MM.1S (cell line): Measurements from ENCODE around the gene RUSF1.
A peak's percentile ranks its signal among the peaks of the same experiment; 100 is the strongest.
"Not testable (repeated sequence)": the region's sequence is repeated elsewhere in the genome, so short reads cannot be mapped to it uniquely, and the experiment has no call there.

Experiments
- DNase-seq: peaks from one replicate; pipeline ENCODE4 v3.0.0-alpha.2; 2015
- H2AFZ ChIP-seq: fragments of 300-600 bp; sonication (generic); 2 replicates; pipeline ENCODE4 v1.6.0; 2016; ENCODE audit warnings: antibody characterized with exemption, low read length
- H3F3A ChIP-seq: fragments of 300-600 bp; sonication (generic); 2 replicates; pipeline ENCODE4 v1.6.1; 2016; ENCODE audit warnings: mild to moderate bottlenecking, antibody characterized with exemption, low read length, moderate library complexity, mixed read lengths; ENCODE audit not compliant: insufficient read depth
- H3K27ac ChIP-seq: fragments of 300-600 bp; sonication (generic); 2 replicates; pipeline ENCODE4 v1.5.1; 2016; ENCODE audit warnings: mild to moderate bottlenecking, low read length
- H3K27me3 ChIP-seq: fragments of 300-600 bp; sonication (generic); replicated peaks from 2 replicates; pipeline ENCODE4 v1.6.0; 2016; ENCODE audit warnings: low read length; ENCODE audit not compliant: insufficient read depth
- H3K36me3 ChIP-seq: fragments of 300-600 bp; sonication (generic); replicated peaks from 2 replicates; pipeline ENCODE4 v1.6.1; 2016; ENCODE audit warnings: mild to moderate bottlenecking, low read length, mixed read lengths; ENCODE audit not compliant: insufficient read depth
- H3K4me1 ChIP-seq: fragments of 300-600 bp; sonication (generic); 2 replicates; pipeline ENCODE4 v1.6.1; 2016; ENCODE audit warnings: low read length, mixed read lengths
- H3K4me2 ChIP-seq: fragments of 300-600 bp; sonication (generic); 2 replicates; pipeline ENCODE4 v1.6.0; 2016; ENCODE audit warnings: low read depth, low read length
- H3K4me3 ChIP-seq: fragments of 300-600 bp; sonication (generic); 2 replicates; pipeline ENCODE4 v1.5.1; 2016; ENCODE audit warnings: low read length, mixed read lengths
- H3K79me2 ChIP-seq: fragments of 300-600 bp; sonication (generic); 2 replicates; pipeline ENCODE4 v1.6.1; 2016; ENCODE audit warnings: mixed run types, low read length, mixed read lengths
- H3K9ac ChIP-seq: fragments of 300-600 bp; sonication (generic); 2 replicates; pipeline ENCODE4 v1.6.1; 2016; ENCODE audit warnings: low read length, mixed read lengths
- H3K9me2 ChIP-seq: fragments of 300-600 bp; sonication (generic); replicated peaks from 2 replicates; pipeline ENCODE4 v1.6.1; 2016; ENCODE audit warnings: mild to moderate bottlenecking, low read length, mixed read lengths; ENCODE audit not compliant: insufficient read depth
- H3K9me3 ChIP-seq: fragments of 300-600 bp; sonication (generic); replicated peaks from 2 replicates; pipeline ENCODE4 v1.6.1; 2016; ENCODE audit warnings: mild to moderate bottlenecking, low read length, mixed read lengths; ENCODE audit not compliant: insufficient read depth
- H4K20me1 ChIP-seq: fragments of 300-600 bp; sonication (generic); 2 replicates; pipeline ENCODE4 v1.6.1; 2016; ENCODE audit warnings: mild to moderate bottlenecking, low read length, moderate library complexity, mixed read lengths; ENCODE audit not compliant: insufficient read depth
- EZH2 ChIP-seq: fragments of 300-600 bp; sonication (generic); optimal IDR thresholded peaks from 2 replicates; pipeline ENCODE3; 2017; ENCODE audit warnings: low read depth, mild to moderate bottlenecking, antibody characterized with exemption, low read length, mixed read lengths
- EZH2phosphoT487 ChIP-seq: fragments of 300-600 bp; sonication (generic); IDR thresholded peaks from 2 replicates; pipeline ENCODE4 v1.6.1; 2018; ENCODE audit warnings: antibody characterized with exemption, low read length
- TF ChIP-seq, protein P1 (sequence below): fragments of 300-600 bp; sonication (generic); IDR thresholded peaks from 2 replicates; pipeline ENCODE4 v1.5.1; 2016; ENCODE audit warnings: antibody characterized with exemption, low read length, mixed read lengths

RUSF1 gene

DNA sequence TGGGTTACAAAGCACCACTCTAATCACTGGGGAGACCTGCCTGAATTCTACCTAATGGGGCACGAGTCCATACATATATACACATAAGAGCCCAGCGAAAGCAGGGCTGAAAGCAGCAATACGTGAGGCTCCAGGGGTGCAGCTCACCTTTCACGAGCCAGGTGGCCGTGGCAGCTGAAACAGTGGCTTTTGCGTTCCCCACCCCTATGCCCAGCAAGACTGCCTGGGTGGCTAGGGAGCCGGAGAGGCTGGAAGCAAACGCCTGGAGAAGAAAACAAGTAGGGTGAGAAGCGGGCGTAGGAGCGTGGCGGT, 618 bp downstream of the RUSF1 start:
- no peak overlapping the region; the same call in 1 of the 2 replicates for H3K27ac ChIP-seq
- TF ChIP-seq EZH2phosphoT487 (no peak), EZH2 (no peak)
- TF ChIP-seq, protein P1, sequence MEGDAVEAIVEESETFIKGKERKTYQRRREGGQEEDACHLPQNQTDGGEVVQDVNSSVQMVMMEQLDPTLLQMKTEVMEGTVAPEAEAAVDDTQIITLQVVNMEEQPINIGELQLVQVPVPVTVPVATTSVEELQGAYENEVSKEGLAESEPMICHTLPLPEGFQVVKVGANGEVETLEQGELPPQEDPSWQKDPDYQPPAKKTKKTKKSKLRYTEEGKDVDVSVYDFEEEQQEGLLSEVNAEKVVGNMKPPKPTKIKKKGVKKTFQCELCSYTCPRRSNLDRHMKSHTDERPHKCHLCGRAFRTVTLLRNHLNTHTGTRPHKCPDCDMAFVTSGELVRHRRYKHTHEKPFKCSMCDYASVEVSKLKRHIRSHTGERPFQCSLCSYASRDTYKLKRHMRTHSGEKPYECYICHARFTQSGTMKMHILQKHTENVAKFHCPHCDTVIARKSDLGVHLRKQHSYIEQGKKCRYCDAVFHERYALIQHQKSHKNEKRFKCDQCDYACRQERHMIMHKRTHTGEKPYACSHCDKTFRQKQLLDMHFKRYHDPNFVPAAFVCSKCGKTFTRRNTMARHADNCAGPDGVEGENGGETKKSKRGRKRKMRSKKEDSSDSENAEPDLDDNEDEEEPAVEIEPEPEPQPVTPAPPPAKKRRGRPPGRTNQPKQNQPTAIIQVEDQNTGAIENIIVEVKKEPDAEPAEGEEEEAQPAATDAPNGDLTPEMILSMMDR, result no peak
- H3K27me3 ChIP-seq, result no peaks in the 10 kb centered on the region

DNA sequence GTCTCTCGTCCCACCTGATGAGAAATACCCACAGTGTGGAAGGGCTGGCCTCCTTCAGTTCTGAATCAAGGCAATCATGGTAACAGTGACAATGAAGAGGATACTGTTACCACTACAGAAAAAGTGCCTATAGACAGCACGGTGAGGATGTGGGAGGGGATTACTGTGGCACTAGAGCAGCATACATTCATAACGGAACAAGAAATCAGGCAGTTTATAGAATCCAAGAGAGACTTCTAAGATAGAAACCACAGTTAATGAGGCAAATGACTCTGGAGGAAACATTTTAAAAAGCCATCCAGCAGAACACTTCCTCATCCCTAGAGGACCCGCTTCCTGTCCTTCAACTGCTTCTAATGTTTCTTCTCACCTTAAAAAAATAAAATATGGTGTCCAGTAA, 2.7 kb downstream of the RUSF1 start:
- H2AFZ ChIP-seq, result no peak overlapping the region
- no peaks in the 10 kb centered on the region for H3F3A ChIP-seq
- no peak overlapping the region for H3K9ac ChIP-seq
- H3K79me2 ChIP-seq, result peaks cover 25% of the 10 kb centered on the region
- H3K4me2 ChIP-seq, result no peak overlapping the region
- H3K36me3 ChIP-seq, result no peaks in the 10 kb centered on the region
- DNase-seq, result no peak
- H3K9me2 ChIP-seq, result no peaks in the 10 kb centered on the region
- H3K9me3 ChIP-seq, result no peaks in the 10 kb centered on the region
- H4K20me1 ChIP-seq, result no peaks in the 10 kb centered on the region
- TF ChIP-seq, protein P1, result no peak
- TF ChIP-seq EZH2 (no peak), EZH2phosphoT487 (no peak)
- H3K27ac ChIP-seq, result no peak overlapping the region
- no peaks in the 10 kb centered on the region for H3K27me3 ChIP-seq
- H3K4me3 ChIP-seq, result no peak overlapping the region
- H3K4me1 ChIP-seq, result peaks cover 12% of the 10 kb centered on the region

More for the DNA sequence above, 618 bp downstream of the RUSF1 start:
- DNase-seq, result peak; percentile 10
- Histone ChIP-seq H4K20me1 (no peaks in the 10 kb centered on the region), H3K4me2 (peak overlapping the region; percentile 93), H3K9me2 (no peaks in the 10 kb centered on the region), H3K9me3 (no peaks in the 10 kb centered on the region), H3F3A (no peaks in the 10 kb centered on the region), H3K79me2 (peaks cover 25% of the 10 kb centered on the region), H3K4me1 (peaks cover 12% of the 10 kb centered on the region), H2AFZ (peak overlapping the region; percentile 93), H3K36me3 (no peaks in the 10 kb centered on the region), H3K4me3 (peak overlapping the region; percentile 100), H3K9ac (peak overlapping the region; percentile 98)

DNA sequence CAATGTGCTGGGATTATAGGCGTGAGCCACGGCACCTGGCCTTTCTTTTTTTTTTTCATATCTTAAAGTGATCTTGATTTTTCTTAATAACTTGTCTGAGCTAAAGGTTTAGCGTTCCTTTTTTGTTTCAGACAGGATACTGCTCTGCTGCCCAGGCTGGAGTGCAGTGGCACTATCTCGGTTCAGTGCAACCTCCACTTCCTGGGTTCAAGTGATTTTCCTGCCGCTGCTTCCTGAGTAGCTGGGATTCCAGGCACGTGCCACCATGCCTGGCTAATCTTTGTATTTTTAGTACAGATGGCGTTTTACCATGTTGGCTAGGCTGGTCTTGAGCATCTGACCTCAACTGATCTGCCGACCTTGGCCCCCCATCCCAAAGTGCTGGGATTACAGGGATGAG, 4.0 kb downstream of the RUSF1 start:
- Histone ChIP-seq H3K9me2 (no peaks in the 10 kb centered on the region), H3K4me2 (no peak overlapping the region), H3K36me3 (no peaks in the 10 kb centered on the region), H3K4me3 (no peak overlapping the region), H3K27me3 (no peaks in the 10 kb centered on the region), H2AFZ (no peak overlapping the region), H3K9me3 (no peaks in the 10 kb centered on the region), H3K27ac (no peak overlapping the region), H3K79me2 (peaks cover 25% of the 10 kb centered on the region), H4K20me1 (no peaks in the 10 kb centered on the region), H3K9ac (no peak overlapping the region), H3K4me1 (peaks cover 12% of the 10 kb centered on the region), H3F3A (no peaks in the 10 kb centered on the region)
- no peak for DNase-seq
- TF ChIP-seq, protein P1, result no peak
- TF ChIP-seq EZH2phosphoT487, result no peak
- no peak for TF ChIP-seq EZH2

GRCh38 chr16:31503555-31503954, 4.6 kb downstream of the RUSF1 start:
- not testable (repeated sequence) for H3K4me3 ChIP-seq, H3F3A ChIP-seq, H3K9ac ChIP-seq, H3K27ac ChIP-seq, H2AFZ ChIP-seq, H3K4me1 ChIP-seq, H3K4me2 ChIP-seq, H4K20me1 ChIP-seq, DNase-seq, H3K9me3 ChIP-seq, H3K9me2 ChIP-seq, H3K27me3 ChIP-seq, H3K36me3 ChIP-seq
- peaks cover 22% of the 10 kb centered on the region for H3K79me2 ChIP-seq
